ENCODE results near the gene NRXN2.
"Not testable (repeated sequence)": the region's sequence is repeated elsewhere in the genome, so short reads cannot be mapped to it uniquely, and the experiment has no call there.

NRXN2 gene

DNA sequence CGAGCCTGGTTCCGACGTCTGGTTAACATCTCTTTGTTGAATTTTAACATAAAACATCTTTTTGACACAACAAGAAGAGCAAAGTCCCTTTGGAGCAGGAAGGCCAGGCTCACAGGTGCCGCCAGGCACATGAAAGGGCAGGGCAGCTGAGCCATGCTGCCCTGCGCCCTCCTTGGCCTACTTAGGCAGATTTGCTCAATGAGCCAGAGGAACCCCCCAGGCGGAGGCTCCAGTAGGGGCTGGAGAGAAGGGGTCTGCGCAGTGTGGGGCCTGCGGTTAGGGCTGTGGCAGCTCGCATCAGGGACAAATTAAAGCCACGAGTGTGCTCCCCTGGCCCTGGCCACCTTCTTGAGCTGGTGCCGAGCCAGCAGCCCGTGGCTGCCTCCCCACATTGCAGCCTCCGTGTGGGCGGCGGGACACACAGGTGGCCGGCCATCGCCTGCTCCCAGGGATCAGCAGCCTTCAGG, 141.9 kb downstream of the NRXN2 start:
- no peak for DNase-seq

DNA sequence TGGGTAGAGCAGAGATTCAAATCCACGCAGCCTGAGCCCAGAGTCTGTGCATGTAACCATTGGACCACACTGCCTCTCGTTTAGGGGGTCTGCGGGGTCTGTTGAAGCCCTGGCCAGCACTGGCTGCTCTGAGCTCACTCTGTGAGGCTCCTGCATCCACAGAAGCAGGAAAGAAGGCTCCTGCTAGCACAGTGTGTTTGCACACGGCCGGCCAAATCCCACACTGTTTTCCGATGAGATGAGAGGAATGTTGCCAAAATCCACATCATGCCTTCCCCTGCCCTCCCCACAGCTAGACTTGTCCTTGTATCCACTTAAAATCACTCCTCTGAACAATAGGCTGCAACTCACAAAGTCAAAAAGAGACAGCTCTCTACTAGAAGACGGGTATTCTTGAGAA, 142.6 kb downstream of the NRXN2 start:
- no peak for DNase-seq

DNA sequence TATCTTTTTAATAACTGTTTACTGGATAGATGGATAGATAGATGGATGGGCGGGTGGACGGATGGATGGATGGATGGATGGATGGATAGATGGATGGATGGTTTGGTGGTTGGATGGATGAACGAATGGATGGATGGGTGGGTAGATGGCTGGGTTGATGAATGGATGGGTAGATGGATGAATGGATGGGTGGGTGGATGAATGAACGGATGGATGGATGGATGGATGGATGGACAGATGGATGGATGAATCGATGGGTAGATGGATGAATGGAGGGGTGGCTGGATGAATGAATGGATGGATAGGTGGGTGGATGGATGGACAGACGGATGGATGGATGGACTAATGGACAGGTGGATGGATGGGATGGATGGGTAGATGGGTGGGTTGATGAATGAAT, 145.8 kb downstream of the NRXN2 start:
- DNase-seq: no peak

DNA sequence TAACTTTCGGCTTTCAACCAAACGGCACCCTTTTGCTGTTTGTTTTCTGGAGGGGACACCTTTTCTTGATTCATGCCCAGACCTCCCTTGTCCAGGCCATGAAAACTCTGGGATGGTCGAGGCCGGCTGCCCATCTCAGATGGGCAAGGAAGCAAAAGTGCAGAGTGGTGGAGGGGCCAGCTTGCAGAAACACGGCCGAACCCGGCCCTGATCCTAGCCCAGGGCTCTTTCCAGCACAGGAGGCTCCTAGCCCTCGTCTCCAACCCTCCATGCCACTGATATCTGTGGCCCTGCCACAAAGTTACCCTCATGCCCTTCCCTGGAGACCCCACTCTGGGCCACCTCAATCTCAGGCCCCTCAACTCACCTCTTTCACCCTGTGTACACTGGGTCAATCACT, 150.9 kb downstream of the NRXN2 start:
- no peak for DNase-seq

DNA sequence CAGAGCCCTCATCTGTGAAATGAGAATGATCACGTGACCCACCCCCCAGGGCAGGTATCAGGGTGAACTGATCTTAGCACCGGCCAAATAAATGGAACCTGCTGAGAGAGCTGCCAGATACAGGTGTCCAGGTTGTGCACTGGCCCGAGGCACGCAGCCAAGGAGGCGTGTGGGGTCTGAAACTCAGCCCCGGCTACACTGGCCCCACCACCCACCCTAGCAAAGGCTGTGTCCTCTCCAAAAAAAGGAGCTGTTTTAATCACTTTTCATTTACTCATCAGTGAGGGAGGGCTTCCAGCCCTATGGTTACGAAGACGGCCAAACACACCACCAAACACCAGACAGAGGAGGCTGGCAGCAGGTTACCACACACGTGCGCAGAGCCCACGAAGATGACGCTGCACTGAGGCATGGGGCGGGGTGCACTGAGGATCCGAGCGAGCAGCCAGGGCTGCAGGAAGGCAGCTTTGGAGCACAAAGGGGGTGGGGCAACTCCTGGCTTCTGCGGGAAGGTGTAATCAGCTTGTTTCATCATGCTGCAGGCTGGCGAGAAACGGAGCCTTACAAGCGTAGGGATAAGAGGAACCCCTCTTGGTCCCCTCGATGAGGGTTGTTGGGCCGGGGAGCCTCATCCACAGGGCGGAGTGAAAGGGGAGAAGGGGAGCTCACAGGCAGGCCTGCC, 151.4 kb downstream of the NRXN2 start:
- no peak for DNase-seq

GRCh38 chr11:64571050-64571409, 152.0 kb downstream of the NRXN2 start:
- DNase-seq: no peak

GRCh38 chr11:64570341-64570740, 152.7 kb downstream of the NRXN2 start:
- no peak for DNase-seq

DNA sequence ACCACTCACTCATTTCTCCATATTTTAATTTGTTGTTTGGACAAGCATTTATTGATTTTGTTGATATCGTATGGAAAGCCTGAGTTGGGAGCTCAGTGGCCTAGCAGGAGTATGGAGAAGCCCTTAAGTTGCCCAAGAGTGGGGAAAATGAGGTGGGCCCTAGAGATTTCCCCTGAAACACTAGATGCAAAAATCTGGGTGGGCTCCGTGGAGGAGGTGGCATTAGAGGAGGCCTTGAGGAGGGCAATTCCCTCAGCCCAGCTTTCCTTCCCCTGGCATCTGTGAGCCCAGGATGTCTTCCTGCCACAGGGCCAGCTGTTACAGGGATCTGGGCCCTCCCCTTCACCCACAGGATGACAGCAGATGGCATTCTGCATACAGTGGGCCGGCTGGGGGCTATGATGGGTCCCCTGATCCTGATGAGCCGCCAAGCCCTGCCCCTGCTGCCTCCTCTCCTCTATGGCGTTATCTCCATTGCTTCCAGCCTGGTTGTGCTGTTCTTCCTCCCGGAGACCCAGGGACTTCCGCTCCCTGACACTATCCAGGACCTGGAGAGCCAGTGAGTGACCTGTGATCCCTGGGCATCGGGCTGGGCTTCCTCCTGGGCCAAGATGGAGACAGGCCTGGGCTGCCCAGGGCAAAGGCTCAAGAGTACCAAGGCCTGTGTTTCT, 153.6 kb downstream of the NRXN2 start:
- no peak for DNase-seq

DNA sequence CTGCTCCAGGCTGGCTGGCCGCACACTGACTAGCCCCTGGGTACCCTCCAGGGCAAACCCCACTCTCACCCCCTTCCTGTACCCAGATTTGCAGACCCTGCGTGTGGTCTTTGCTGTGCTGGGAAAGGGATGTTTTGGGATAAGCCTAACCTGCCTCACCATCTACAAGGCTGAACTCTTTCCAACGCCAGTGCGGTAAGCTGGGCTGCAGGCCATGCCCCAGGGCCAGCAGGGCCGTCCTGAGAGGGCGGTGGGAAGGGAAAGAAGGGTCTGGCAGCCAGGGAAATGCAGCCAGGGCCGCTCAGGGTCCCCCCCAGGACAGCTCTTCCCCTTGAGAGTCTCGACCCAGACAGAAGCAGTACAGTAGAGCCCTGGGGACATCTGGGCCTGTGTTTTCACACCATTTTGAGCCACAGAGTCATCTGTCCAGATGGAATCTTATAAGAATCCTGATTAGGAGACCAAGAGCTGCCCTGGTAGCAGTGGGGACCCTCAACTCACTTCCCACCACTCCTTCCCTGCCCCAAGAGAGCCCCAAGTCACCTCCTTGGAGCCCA, 154.3 kb downstream of the NRXN2 start:
- no peak for DNase-seq

DNA sequence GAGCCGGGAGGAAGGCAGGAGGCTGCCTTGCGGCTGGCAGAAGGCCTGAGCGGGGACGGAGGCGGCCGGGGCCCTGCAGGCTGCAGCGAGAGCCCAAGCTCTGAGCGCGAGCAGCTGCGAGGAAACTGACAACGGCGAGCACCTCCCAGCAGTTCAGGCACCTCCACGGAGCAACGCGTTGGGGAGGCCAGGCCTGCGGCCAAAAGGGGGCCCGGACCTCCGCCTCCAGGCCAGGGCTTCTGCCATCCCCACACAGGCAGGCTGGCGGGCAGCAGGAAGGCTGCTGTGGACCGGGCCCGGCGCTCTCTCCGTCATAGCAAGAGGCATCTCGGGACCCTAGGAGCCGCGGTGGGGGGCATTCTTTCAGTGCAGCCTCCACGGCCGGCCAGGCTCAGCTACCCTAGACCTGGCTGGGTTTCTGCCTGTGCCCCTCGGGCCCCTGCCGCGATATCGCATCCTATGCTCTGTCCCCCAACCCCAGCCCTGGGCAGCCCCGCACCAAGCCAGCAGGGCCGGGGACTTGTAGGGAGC, 154.9 kb downstream of the NRXN2 start:
- DNase-seq: no peak

- no peak for DNase-seq
These were observed 155.8 kb downstream of the NRXN2 start for GRCh38 chr11:64566915-64567891.

DNA sequence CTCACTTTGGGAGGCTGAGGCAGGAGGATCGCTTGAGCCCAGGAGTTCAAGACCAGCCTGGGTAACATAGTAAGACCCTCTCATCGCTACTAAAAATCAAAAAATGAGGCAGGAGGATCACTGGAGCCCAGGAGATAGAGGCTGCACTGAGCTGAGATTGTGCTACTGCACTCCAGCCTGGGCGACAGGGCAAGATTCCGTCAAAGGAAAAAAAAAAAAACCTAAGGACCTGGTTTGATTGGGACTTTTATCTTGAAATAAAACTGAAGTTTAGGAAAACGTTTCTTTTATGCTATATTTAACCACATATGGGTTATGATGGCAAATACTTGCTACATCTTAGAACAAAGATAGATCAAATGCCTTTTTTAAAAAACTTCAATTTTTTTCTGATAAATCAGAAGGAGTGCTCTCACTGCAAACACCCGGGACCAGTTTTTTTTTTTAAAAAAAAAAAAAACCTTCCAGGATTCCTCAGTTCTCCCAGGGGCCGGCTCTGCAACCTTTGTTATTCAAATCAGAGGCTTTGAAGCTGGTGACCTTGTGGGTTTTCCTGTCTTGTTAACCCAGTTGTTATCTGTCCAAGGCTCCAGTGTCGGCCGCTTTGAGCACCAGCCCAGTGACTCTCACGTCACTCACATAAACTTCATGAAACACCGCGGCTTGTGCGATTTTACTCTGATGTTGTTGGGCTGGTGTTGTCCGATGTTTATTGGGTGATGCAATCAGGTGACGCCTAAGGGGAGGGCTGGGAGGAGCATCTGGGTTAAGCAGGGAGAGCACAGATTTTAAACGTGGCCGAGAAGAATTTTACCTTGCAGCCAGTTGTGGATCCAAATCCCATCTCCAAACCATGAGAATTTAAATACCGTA, 156.7 kb downstream of the NRXN2 start:
- peak; percentile 23 for DNase-seq

GRCh38 chr11:64564947-64565889, 157.8 kb downstream of the NRXN2 start:
- DNase-seq: no peak

DNA sequence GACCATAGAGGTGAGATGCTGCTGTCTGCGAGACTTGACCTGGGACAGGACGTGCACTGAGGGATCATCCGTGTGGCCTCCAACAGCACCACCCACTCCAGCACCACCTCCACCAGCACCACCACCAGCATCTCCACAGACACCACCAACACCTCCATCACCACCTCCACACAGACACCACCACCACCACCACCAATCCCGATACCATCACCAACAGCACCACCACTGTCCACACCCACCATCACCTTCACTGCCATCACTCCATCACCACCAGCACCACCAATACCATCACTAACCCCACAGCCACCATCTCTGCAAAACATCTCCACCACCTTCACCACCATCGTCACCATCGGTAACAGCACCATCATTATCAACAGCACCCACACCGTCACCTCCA, 158.6 kb downstream of the NRXN2 start:
- DNase-seq: no peak

DNA sequence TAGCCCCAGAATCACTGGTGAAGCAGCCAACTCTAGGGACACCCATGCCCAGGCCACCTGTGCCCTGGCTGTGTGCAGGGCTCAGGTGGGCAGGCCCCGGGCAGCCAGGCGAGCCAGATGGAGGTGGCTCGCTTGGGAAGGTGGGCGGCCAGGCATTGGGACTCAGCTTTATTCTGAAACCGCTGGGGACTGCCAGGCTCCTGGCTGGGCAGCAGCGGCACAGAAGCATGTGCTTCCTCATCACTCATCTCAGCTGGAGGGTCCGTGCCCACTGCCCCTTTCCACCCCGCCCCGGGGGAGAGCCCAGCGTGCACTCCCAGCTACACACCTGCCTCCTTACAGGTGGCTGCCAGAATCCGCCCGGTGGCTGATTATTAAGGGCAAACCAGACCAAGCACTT, 159.0 kb downstream of the NRXN2 start:
- no peak for DNase-seq

DNA sequence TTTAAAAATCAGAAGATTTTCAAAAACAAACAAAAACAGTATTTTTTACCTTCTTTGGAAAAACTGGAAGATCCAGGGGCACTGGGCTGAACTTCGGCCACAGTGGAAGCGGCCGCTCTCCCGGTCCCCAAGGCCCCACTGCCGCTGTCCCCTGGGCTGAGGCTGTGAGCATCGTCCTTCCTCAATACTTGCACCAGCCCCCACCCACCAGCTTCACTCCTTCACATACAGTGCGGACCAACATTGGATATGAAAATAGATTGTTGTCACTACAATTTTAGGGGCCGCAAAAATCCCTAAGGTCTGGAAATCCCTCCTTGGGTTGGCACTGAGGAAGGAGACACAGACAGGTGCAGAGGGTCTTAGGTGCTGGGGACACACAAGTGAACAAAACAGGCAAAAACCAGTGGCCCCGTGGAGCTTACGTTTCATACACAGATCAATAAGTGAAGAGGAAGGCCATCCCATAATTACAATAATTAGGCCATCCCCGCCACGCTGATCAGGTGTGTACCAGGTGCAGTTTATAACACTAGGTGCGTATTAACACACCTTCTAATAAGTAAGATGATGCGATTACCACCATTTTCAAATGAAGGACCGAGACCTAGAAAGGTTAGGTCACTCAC, 160.2 kb downstream of the NRXN2 start:
- no peak for DNase-seq

GRCh38 chr11:64561984-64562722, 160.8 kb downstream of the NRXN2 start:
- no peak for DNase-seq

DNA sequence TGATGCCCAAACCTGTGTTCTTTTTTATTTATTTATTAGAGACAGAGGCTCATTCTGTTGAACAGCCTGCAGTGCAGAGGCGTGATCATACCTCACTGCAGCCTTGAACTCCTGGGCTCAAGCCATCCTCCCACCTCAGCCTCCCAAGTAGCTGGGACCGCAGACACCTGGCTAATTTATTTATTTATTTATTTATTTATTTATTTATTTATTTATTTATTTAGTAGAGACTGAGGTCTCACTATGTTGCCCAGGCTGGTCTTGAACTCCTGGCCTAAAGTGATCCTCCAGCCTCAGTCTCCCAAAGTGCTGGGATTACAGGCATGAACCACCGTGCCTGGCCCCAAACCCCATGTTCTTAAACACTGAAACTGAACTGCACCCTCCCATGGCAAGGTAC, 161.6 kb downstream of the NRXN2 start:
- not testable (repeated sequence) for DNase-seq

GRCh38 chr11:64560941-64561340, 162.1 kb downstream of the NRXN2 start:
- no peak for DNase-seq

All from COR-L47 (cell line).